A549 (cell line): ENCODE measurements around the gene MIB2. TPM values are rescaled to one million over a fixed set of nuclear protein-coding genes. Genes with fewer than 3 reads are reported as not detected.

Experiments
- ATAC-seq, 2 experiments: fragments of 200-7000 bp in 1 of 2; fragments of >200 bp in 1 of 2; cut with Nextera tagmentation in 1 of 2; cut with Tn5 transposase in 1 of 2; 3 replicates each; pipeline versions ENCODE4 v1.8.0 to v1.9.1; 2018 to 2020; ENCODE audit warnings: mild to moderate bottlenecking in 1 of 2, moderate library complexity in 1 of 2
- CTCF ChIA-PET: fragments of 300-600 bp; sonication (Branson Sonifier 250); formaldehyde crosslinking; extraction: SDS; loops from one replicate; lab custom pipeline; 2021; ENCODE audit warnings: antibody characterized with exemption, inconsistent platforms; lab: Yijun Ruan, JAX
- POLR2A ChIA-PET: fragments of 350-600 bp; formaldehyde crosslinking; extraction: SDS; loops from one replicate; lab custom pipeline; 2021; ENCODE audit warnings: antibody characterized with exemption, inconsistent platforms; lab: Yijun Ruan, JAX
- DNase-seq, 2 experiments: peaks; one replicate each; pipeline versions ENCODE4 v3.0.0 to v3.0.0-alpha.2; 2011 to 2016; ENCODE audit warnings: low read depth in 1 of 2, low spot score in 1 of 2
- FAIRE-seq: peaks from 2 replicates; lab custom pipeline; 2011; peaks lifted over from hg19 to GRCh38; lab: Jason Lieb, UNC
- H3K27ac ChIP-seq, 2 experiments: fragments of >200 bp; sonication (Bioruptor Twin); formaldehyde crosslinking; 3 replicates each; pipeline ENCODE4 v1.5.1; 2016 to 2017
- H3K4me1 ChIP-seq: fragments of >200 bp; sonication (Bioruptor Twin); formaldehyde crosslinking; 3 replicates; pipeline ENCODE4 v1.6.1; 2016
- H3K4me2 ChIP-seq: fragments of >200 bp; sonication (Bioruptor Twin); formaldehyde crosslinking; 3 replicates; pipeline ENCODE4 v1.6.1; 2016
- H3K4me3 ChIP-seq: fragments of >200 bp; sonication (Bioruptor Twin); formaldehyde crosslinking; 3 replicates; pipeline ENCODE4 v1.5.1; 2016
- H3K9me3 ChIP-seq: fragments of >200 bp; sonication (Bioruptor Twin); formaldehyde crosslinking; 3 replicates; pipeline ENCODE4 v1.6.1; 2016
- CBX8 ChIP-seq: fragments of 200-600 bp; sonication (generic); IDR thresholded peaks from 2 replicates; pipeline ENCODE4 v1.6.1; 2016
- CEBPB ChIP-seq, 2 experiments: fragments of >200 bp in 1 of 2; sonication (Bioruptor Twin) in 1 of 2; formaldehyde crosslinking in 1 of 2; IDR thresholded peaks; 2 replicates each; pipeline ENCODE4 v1.6.1; 2012 to 2016
- EP300 ChIP-seq, 2 experiments: fragments of >200 bp; sonication (Bioruptor Twin); formaldehyde crosslinking; IDR thresholded peaks; 2 replicates in 1 of 2; 3 replicates in 1 of 2; pipeline ENCODE4 v1.6.1; 2016 to 2017
- FOSL2 ChIP-seq, 2 experiments: fragments of 450-650 bp in 1 of 2; fragments of >200 bp in 1 of 2; sonication (Bioruptor Twin) in 1 of 2; formaldehyde crosslinking; IDR thresholded peaks; 2 replicates each; pipeline versions ENCODE4 v1.5.0 to v1.6.1; 2016 to 2020; ENCODE audit warnings: mild to moderate bottlenecking in 1 of 2, moderate library complexity in 1 of 2
- FOXS1 ChIP-seq: fragments of 250-450 bp; sonication (Bioruptor Pico); IDR thresholded peaks from 2 replicates; pipeline ENCODE4 v1.5.0; 2020; ENCODE audit warnings: mild to moderate bottlenecking, moderate library complexity
- HEYL ChIP-seq: fragments of 250-450 bp; sonication (Bioruptor Pico); IDR thresholded peaks from 2 replicates; pipeline ENCODE4 v1.8.0; 2021; ENCODE audit warnings: mild to moderate bottlenecking, moderate library complexity
- HOXA7 ChIP-seq: fragments of 250-450 bp; sonication (Bioruptor Pico); IDR thresholded peaks from 2 replicates; pipeline ENCODE4 v1.5.0; 2020; ENCODE audit warnings: mild to moderate bottlenecking, moderate library complexity
- HOXB5 ChIP-seq: fragments of 250-450 bp; sonication (Bioruptor Pico); IDR thresholded peaks from 2 replicates; pipeline ENCODE4 v1.5.0; 2020; ENCODE audit warnings: mild to moderate bottlenecking, moderate library complexity
- KDM5A ChIP-seq: fragments of 200-600 bp; sonication (generic); IDR thresholded peaks from 2 replicates; pipeline ENCODE4 v1.6.1; 2016; ENCODE audit warnings: antibody characterized with exemption, mild to moderate bottlenecking
- NFE2L2 ChIP-seq: fragments of 150-350 bp; conservative IDR thresholded peaks from 2 replicates; pipeline ENCODE4 v1.6.1; 2014; ENCODE audit warnings: low read length
- POLR2AphosphoS2 ChIP-seq: conservative IDR thresholded peaks from 2 replicates; pipeline ENCODE4 v1.6.1; 2012; ENCODE audit warnings: low read length, improper control_type of control experiment, inconsistent platforms
- RAD21 ChIP-seq, 2 experiments: fragments of >200 bp in 1 of 2; sonication (Bioruptor Twin) in 1 of 2; formaldehyde crosslinking in 1 of 2; IDR thresholded peaks in 1 of 2; conservative IDR thresholded peaks in 1 of 2; 2 replicates in 1 of 2; 3 replicates in 1 of 2; pipeline ENCODE4 v1.6.1; 2012 to 2018; ENCODE audit warnings: inconsistent platforms in 1 of 2
- RARB ChIP-seq: fragments of 250-450 bp; sonication (Bioruptor Pico); IDR thresholded peaks from 2 replicates; pipeline ENCODE4 v1.8.0; 2021; ENCODE audit warnings: mild to moderate bottlenecking, moderate library complexity
- RNF2 ChIP-seq: fragments of 200-600 bp; sonication (generic); IDR thresholded peaks from 2 replicates; pipeline ENCODE4 v1.6.1; 2016; ENCODE audit warnings: low read depth, mild to moderate bottlenecking, antibody characterized with exemption, moderate library complexity, borderline replicate concordance
- TFCP2L1 ChIP-seq: fragments of 250-450 bp; sonication (Bioruptor Pico); IDR thresholded peaks from 2 replicates; pipeline ENCODE4 v1.5.0; 2021; ENCODE audit warnings: mild to moderate bottlenecking
- ZSCAN20 ChIP-seq: fragments of 250-450 bp; sonication (Bioruptor Pico); IDR thresholded peaks from 2 replicates; pipeline ENCODE4 v1.8.0; 2022; ENCODE audit warnings: mild to moderate bottlenecking, moderate library complexity
- WGBS: methylation state at CpG from one replicate; pipeline ENCODE4 v1.1.6; 2017; ENCODE audit errors: missing lambda C conversion rate; 5-methylcytosine and 5-hydroxymethylcytosine counted together
- polyA plus RNA-seq, 4 experiments: library from polyadenylated mRNA; depleted of rRNA in 3 of 4; stranded (reverse); fragments of >200 nt; fragmentation: RNase III in 1 of 4; extraction: RNeasy Plus Mini Kit Qiagen cat#74134 plus additional on column Dnase treatment in 1 of 4; gene quantifications; 2 replicates in 3 of 4; 3 replicates in 1 of 4; pipeline ENCODE4 v1.2.3, GENCODE V29; 2011 to 2017
- TF ChIP-seq, protein P1 (sequence below): IDR thresholded peaks from 2 replicates; pipeline ENCODE4 v1.6.1; 2012
- TF ChIP-seq, protein P2 (sequence below): fragments of >200 bp; sonication (Bioruptor Twin); formaldehyde crosslinking; IDR thresholded peaks from 2 replicates; pipeline ENCODE4 v1.6.1; 2016
- TF ChIP-seq, protein P3 (sequence below): IDR thresholded peaks from 2 replicates; pipeline ENCODE4 v1.6.1; 2012
- TF ChIP-seq, protein P4 (sequence below): fragments of >200 bp; sonication (Bioruptor Twin); formaldehyde crosslinking; IDR thresholded peaks from 3 replicates; pipeline ENCODE4 v1.6.1; 2016

The MIB2 gene
- polyA plus RNA-seq, 2 of the 4 experiments (the other 2 are of a cell fraction): 5.1 to 20.0 TPM

DNA sequence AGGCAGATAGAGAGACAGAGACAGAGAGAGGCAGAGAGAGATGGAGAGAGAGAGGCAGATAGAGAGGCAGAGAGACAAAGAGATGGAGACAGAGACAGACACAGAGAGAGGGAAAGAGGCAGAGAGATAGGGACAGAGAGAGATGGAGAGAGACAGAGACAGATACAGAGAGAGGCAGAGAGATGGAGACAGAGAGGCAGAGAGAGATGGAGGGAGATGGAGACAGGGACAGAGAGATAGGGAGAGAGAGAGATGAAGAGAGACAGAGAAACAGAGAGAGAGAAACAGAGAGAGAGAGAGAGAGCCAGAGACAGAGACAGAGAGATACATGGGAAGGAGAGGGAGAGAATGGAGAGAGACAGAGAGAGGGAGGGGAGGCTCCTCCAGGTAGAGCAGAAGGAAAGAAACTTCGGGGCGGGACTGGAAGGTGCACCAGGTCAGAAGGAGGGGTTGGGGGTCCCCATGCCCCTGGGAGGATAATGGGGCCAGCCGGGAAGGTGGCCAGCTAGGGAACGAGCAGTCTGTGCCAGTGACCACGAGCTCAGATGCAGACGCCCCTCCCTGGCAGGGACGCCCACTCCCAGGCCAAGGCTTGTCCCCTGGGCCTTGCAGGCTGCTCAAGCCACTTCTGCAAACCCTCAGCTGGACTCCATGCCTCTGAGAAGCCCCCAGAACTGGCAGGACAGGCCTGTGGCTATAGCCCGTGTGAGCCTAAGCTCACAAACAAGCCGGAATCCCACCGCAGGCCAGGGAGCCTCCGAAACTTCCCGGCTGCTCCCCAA lies 18.6 kb upstream of the MIB2 start:
- Histone ChIP-seq H3K4me1 (peaks cover 11% of the 10 kb centered on the region), H3K9me3 (no peaks in the 10 kb centered on the region), H3K4me3 (no peak overlapping the region), H3K27ac (no peak overlapping the region), H3K4me2 (no peak overlapping the region)
- FAIRE-seq (no peak), DNase-seq (no peak), ATAC-seq (peak in 1 of 2 experiments; percentile 32; a peak in 3 of 6 replicates)
- 48% methylated on average over 7 of the region's 12 CpGs for WGBS
- CTCF ChIA-PET: interaction anchor here (0.9 to 1.6 kb wide), 5 partner anchors 8 to 18 kb away, joined by 3 to 9 read pairs (median 4); partner anchors contain the start of gene MIB2
- TF ChIP-seq POLR2AphosphoS2: no peak
- no peak for TF ChIP-seq CBX8
- TF ChIP-seq, protein P1, sequence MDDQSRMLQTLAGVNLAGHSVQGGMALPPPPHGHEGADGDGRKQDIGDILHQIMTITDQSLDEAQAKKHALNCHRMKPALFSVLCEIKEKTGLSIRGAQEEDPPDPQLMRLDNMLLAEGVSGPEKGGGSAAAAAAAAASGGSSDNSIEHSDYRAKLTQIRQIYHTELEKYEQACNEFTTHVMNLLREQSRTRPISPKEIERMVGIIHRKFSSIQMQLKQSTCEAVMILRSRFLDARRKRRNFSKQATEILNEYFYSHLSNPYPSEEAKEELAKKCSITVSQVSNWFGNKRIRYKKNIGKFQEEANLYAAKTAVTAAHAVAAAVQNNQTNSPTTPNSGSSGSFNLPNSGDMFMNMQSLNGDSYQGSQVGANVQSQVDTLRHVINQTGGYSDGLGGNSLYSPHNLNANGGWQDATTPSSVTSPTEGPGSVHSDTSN: no peak
- TF ChIP-seq, protein P2, sequence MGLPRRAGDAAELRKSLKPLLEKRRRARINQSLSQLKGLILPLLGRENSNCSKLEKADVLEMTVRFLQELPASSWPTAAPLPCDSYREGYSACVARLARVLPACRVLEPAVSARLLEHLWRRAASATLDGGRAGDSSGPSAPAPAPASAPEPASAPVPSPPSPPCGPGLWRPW: no peak
- TF ChIP-seq FOXS1 (CRISPR knock-in tag): no peak
- no peak for TF ChIP-seq NFE2L2
- no peak for TF ChIP-seq HEYL (CRISPR knock-in tag)
- no peak for TF ChIP-seq EP300 (IDR thresholded peaks at IDR 0.05)
- no peak for TF ChIP-seq KDM5A
- TF ChIP-seq HOXA7 (CRISPR knock-in tag): no peak
- no peak for TF ChIP-seq RAD21 (conservative IDR thresholded peaks at IDR 0.05 in 1 of 2, IDR thresholded peaks at IDR 0.05 in 1 of 2)
- no peak for TF ChIP-seq HOXB5 (CRISPR knock-in tag)
- TF ChIP-seq RARB: no peak
- POLR2A ChIA-PET: interaction anchor here (0.5 to 1.0 kb wide), 4 partner anchors 12 to 31 kb away, joined by 3 to 6 read pairs (median 4); no protein-coding TSS in a partner anchor

DNA sequence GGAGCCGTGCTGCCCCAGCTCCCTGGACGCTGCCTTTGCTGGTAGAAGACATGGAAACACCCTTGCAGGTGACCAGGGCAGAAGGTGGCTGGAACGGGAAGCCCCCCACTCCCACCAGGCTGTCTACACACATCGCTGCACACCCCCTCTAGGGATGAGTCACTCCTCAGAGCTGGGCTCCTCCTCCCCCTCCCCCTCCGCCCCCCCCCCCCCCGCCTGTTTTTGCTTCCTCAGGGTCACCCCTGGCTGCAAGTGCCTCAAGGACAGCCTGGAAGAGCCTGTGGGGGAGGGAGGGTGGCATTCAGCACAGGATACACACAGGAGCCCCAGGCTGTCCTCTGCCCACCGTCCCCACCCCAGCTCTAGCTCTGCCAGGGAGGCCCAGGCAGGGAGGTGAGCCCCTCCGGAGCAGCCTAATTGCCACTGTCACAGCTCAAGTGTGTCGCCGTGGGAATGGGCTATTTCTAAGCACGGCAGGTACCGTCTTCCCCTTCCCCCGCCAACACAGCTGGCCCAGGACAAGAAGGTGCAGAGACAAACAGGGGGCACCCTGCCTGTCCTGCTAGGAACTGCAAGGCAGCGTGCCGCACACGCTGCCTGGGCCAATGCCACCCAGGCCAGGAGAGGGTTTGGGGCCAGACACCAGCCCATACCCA lies 17.9 kb upstream of the MIB2 start:
- H3K4me3 ChIP-seq: no peak overlapping the region
- POLR2A ChIA-PET: interaction anchor here (0.5 to 1.0 kb wide), 4 partner anchors 12 to 32 kb away, joined by 3 to 6 read pairs (median 4); no protein-coding TSS in a partner anchor
- 0 out of 6 replicates have a peak overlapping the region, but pooled peaks of 1 of the 2 experiments have one; percentile 49 for H3K27ac ChIP-seq
- DNase-seq (peak; percentile 61 to 73), FAIRE-seq (no peak), ATAC-seq (peak; percentile 73 to 86)
- WGBS: 11% methylated on average over 3 of the region's 16 CpGs
- peak overlapping the region; percentile 58 for H3K4me2 ChIP-seq
- CTCF ChIA-PET: interaction anchor here (0.9 to 1.6 kb wide), 6 partner anchors 9 to 27 kb away, joined by 3 to 9 read pairs (median 4); partner anchors contain the start of gene MIB2
- H3K9me3 ChIP-seq: no peaks in the 10 kb centered on the region
- 0 out of 5 replicates have a peak, but pooled peaks of 1 of the 2 experiments have one; percentile 4 for TF ChIP-seq RAD21 (conservative IDR thresholded peaks at IDR 0.05 in 1 of 2, IDR thresholded peaks at IDR 0.05 in 1 of 2)
- TF ChIP-seq, protein P3, sequence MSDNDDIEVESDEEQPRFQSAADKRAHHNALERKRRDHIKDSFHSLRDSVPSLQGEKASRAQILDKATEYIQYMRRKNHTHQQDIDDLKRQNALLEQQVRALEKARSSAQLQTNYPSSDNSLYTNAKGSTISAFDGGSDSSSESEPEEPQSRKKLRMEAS: peak; percentile 50; the same call in 1 of the 2 replicates
- TF ChIP-seq FOSL2 (IDR thresholded peaks at IDR 0.05): no peak
- TF ChIP-seq FOSL2 (CRISPR knock-in tag; IDR thresholded peaks at IDR 0.05): no peak
- peaks cover 11% of the 10 kb centered on the region for H3K4me1 ChIP-seq

DNA sequence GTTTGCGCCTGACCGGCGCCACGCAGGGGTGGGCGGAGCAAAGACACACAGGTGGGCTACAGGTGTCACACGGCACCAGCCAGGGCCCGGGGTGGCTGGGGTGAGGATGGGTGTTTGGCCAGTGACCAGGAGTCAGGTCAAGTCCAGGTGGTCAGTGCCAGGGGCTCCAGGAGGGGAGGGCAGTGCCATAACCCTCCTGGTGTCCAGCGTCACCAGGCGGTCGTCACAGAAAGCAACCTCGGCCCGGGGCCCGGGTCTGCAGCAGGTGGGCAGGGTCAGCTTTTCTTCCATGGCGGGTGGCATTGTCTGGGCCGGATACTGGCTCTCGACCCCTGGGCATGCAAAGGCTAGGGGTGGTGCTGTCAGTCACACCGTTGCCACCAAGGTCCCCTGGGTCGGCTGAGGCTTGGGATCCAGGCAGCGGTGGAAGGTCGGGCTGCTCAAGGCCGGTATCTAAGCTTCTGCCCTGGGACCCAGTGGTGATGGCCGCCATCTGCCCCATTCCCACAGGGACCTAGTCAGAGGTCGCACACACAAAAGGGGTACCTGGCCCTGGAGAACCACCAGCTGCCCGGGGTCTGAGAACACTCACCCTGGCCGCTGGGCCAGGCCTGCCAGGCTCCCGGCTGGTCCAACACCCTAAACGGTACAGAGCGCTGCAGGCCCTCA lies 17.1 kb upstream of the MIB2 start:
- Histone ChIP-seq H3K4me1 (peaks cover 11% of the 10 kb centered on the region), H3K4me2 (peak overlapping the region; percentile 58), H3K9me3 (no peaks in the 10 kb centered on the region), H3K4me3 (no peak overlapping the region), H3K27ac (no peak overlapping the region)
- no peak for ATAC-seq
- ChIA-PET POLR2A (no interaction called here), CTCF (interaction anchor here (0.9 to 1.6 kb wide), 4 partner anchors 15 to 28 kb away, joined by 3 to 9 read pairs (median 4); partner anchors contain the start of gene MIB2)
- WGBS: 72% methylated on average over 19 of the region's 28 CpGs
- TF ChIP-seq, protein P4, sequence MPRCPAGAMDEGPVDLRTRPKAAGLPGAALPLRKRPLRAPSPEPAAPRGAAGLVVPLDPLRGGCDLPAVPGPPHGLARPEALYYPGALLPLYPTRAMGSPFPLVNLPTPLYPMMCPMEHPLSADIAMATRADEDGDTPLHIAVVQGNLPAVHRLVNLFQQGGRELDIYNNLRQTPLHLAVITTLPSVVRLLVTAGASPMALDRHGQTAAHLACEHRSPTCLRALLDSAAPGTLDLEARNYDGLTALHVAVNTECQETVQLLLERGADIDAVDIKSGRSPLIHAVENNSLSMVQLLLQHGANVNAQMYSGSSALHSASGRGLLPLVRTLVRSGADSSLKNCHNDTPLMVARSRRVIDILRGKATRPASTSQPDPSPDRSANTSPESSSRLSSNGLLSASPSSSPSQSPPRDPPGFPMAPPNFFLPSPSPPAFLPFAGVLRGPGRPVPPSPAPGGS: no peak
- TF ChIP-seq CEBPB (IDR thresholded peaks at IDR 0.05) (no peak), TFCP2L1 (no peak), RNF2 (no peak), ZSCAN20 (no peak)
- TF ChIP-seq, protein P1: no peak
- no peak for FAIRE-seq
- no peak for DNase-seq
